Psoas muscle (tissue), 8 donors: ENCODE data around the gene LRP1. TPM values are rescaled to one million over a fixed set of nuclear protein-coding genes. Genes with fewer than 3 reads are reported as not detected.

Source experiments
- ATAC-seq, 4 donors: fragments of 200-7000 bp; cut with Tn5 transposase; one replicate each; pipeline ENCODE4 v1.9.1; 2020; ENCODE audit warnings: moderate library complexity in 3 of 4, mild to moderate bottlenecking in 2 of 4
- DNase-seq, 2 donors: peaks; one replicate each; pipeline ENCODE4 v3.0.0-alpha.2; 2020
- H3K27ac ChIP-seq: fragments of 200-600 bp; one replicate; pipeline ENCODE4 v1.8.0; 2022
- H3K27me3 ChIP-seq, 3 donors: fragments of 200-600 bp in 1 of 3; one replicate each; pipeline versions ENCODE4 v1.6.1 to v1.8.0; 2013 to 2022; ENCODE audit warnings: low read length in 2 of 3, mild to moderate bottlenecking in 2 of 3, moderate library complexity in 1 of 3; ENCODE audit not compliant: insufficient read depth in 3 of 3
- H3K36me3 ChIP-seq, 2 donors: fragments of 200-600 bp in 1 of 2; one replicate each; pipeline versions ENCODE4 v1.6.1 to v1.8.0; 2013 to 2022; ENCODE audit warnings: low read depth in 1 of 2, mild to moderate bottlenecking in 1 of 2, moderate library complexity in 1 of 2; ENCODE audit not compliant: insufficient read depth in 1 of 2
- H3K4me1 ChIP-seq: fragments of 200-600 bp; one replicate; pipeline ENCODE4 v1.8.0; 2022
- H3K4me3 ChIP-seq: fragments of 200-600 bp; one replicate; pipeline ENCODE4 v1.8.0; 2022; ENCODE audit warnings: mild to moderate bottlenecking
- H3K9me3 ChIP-seq: fragments of 200-600 bp; one replicate; pipeline ENCODE4 v1.8.0; 2022
- CTCF ChIP-seq: fragments of 200-600 bp; IDR thresholded peaks from one replicate; pipeline ENCODE4 v1.8.0; 2022; ENCODE audit warnings: antibody characterized with exemption
- WGBS, 3 donors: extraction: QIAGEN DNeasy Blood & Tissue Kit; methylation state at CpG; one replicate each; pipeline versions ENCODE4 v1.1.6 to v1.1.7; 2013; 5-methylcytosine and 5-hydroxymethylcytosine counted together
- intact Hi-C, 2 donors: fragments of 100-400 bp; cut with DNase I; formaldehyde crosslinking; loops; one replicate each; pipeline versions ENCODE4 v1.11.0 to v1.14.2; 2022
- polyA plus RNA-seq, 3 donors: library from polyadenylated mRNA; stranded (reverse); fragments of 200-250 nt; gene quantifications; one replicate each; pipeline ENCODE4 v1.2.3, GENCODE V29; 2013
- total RNA-seq, 4 donors: library from RNA; stranded (reverse); fragmentation: NEBNext Ultra II Directional in 2 of 4; extraction: Animal tissue kit (Norgen Biotek cat#: 25700) in 2 of 4; gene quantifications; one replicate each; pipeline versions ENCODE4 v1.2.1 to v1.2.4, GENCODE V29; 2021 to 2023
- donor health status: healthy with polysubstance abuse.
- donor health status: DM: no; HTN: no; CAD: no; lungs with moderate emphysema.
- donor health status: Bipolar disorder and iron deficiency.
- donor health status: healthy.
- donor health status: DM: yes; HTN: yes; CAD: no.
- donor health status: DM: no; HTN: no; CAD: no.
- donor health status: DM: no; HTN: no; CAD: no.
- donor health status: DM: yes; HTN: yes; CAD: no.

LRP1 gene
- total and polyA plus RNA-seq, 7 donors = 10.7 to 50.6 (median 33.1) TPM

- ATAC-seq = no peak
- WGBS, 3 donors = 67 to 77% (median 70%) methylated on average over 8 of the region's 8 CpGs
- Histone ChIP-seq H3K27me3 (no peaks in the 10 kb centered on the region), H3K4me3 (no peak overlapping the region), H3K27ac (no peak overlapping the region), H3K4me1 (no peaks in the 10 kb centered on the region), H3K36me3 (peaks cover 0 to 40% of the 10 kb centered on the region in 2 donors), H3K9me3 (no peaks in the 10 kb centered on the region)
- no peak for DNase-seq
- TF ChIP-seq CTCF = no peak
- intact Hi-C loops = no loop called here
Measured at GRCh38 chr12:57188090-57188425, 59.8 kb downstream of the LRP1 start.

- TF ChIP-seq CTCF = no peak
- Histone ChIP-seq H3K4me3 (no peak overlapping the region), H3K9me3 (no peaks in the 10 kb centered on the region), H3K27me3 (no peaks in the 10 kb centered on the region), H3K27ac (no peak overlapping the region), H3K4me1 (no peaks in the 10 kb centered on the region), H3K36me3 (peaks cover 0 to 45% of the 10 kb centered on the region in 2 donors)
- 74 to 82% (median 77%) methylated on average over 6 of the region's 6 CpGs for WGBS, 3 donors
- intact Hi-C loops = no loop called here
- ATAC-seq (no peak), DNase-seq (no peak)
Measured at GRCh38 chr12:57190037-57190436, 61.8 kb downstream of the LRP1 start.

- WGBS, 3 donors = 89 to 94% (median 92%) methylated on average over 23 of the region's 23 CpGs
- H3K4me3 ChIP-seq = no peak overlapping the region
- ATAC-seq (no peak), DNase-seq (no peak)
- no peaks in the 10 kb centered on the region for H3K27me3 ChIP-seq
- peaks cover 0 to 44% of the 10 kb centered on the region in 2 donors for H3K36me3 ChIP-seq
- intact Hi-C loops = no loop called here
- H3K9me3 ChIP-seq = no peaks in the 10 kb centered on the region
- TF ChIP-seq CTCF = no peak
- H3K4me1 ChIP-seq = no peaks in the 10 kb centered on the region
- no peak overlapping the region for H3K27ac ChIP-seq
Measured at GRCh38 chr12:57190821-57191220, 62.5 kb downstream of the LRP1 start.

- Histone ChIP-seq H3K9me3 (no peaks in the 10 kb centered on the region), H3K4me3 (no peak overlapping the region), H3K27ac (no peak overlapping the region), H3K36me3 (peaks cover 0 to 48% of the 10 kb centered on the region in 2 donors), H3K4me1 (no peaks in the 10 kb centered on the region), H3K27me3 (no peaks in the 10 kb centered on the region)
- whole genome bisulfite sequencing, 3 donors = 47 to 76% (median 56%) methylated on average over 11 of the region's 11 CpGs
- TF ChIP-seq CTCF = no peak
- intact Hi-C loops = no loop called here
- ATAC-seq (no peak), DNase-seq (no peak)
Measured at GRCh38 chr12:57191410-57191809, 63.1 kb downstream of the LRP1 start.

GRCh38 chr12:57192920-57193319 lies 64.6 kb downstream of the LRP1 start:
- Histone ChIP-seq H3K27ac (no peak overlapping the region), H3K36me3 (peaks cover 0 to 57% of the 10 kb centered on the region in 2 donors), H3K4me1 (no peaks in the 10 kb centered on the region), H3K27me3 (no peaks in the 10 kb centered on the region), H3K9me3 (no peaks in the 10 kb centered on the region), H3K4me3 (no peak overlapping the region)
- 84 to 88% (median 85%) methylated on average over 16 of the region's 16 CpGs for WGBS, 3 donors
- intact Hi-C loops = no loop called here
- DNase-seq (no peak), ATAC-seq (no peak)
- no peak for TF ChIP-seq CTCF
